Measurements from ENCODE around the gene UBA3.

The UBA3 gene

GRCh38 chr3:69097407-69098086, 17.4 kb upstream of the UBA3 start:
- DNase-seq (ENCODE audit: low read depth) = no peak

DNA sequence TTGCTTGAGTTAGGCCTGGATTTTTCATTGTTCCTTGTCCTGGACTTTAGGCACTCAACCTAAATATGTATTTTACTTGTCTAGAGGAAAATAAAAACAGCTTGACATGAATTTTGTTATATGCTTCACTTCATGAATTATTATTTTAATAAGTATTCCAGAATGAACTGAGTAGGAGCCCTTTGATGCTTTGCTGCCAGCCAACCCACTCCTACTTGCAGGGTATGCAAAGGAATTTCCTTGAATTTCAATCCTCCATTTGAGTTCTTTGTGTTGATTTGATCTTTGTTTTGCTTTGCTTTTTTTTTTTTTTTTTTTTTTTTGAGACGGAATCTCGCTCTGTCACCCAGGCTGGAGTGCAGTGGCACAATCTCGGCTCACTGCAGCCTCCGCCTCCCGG, 16.1 kb upstream of the UBA3 start:
- no peak for DNase-seq (ENCODE audit: low read depth)

- DNase-seq (ENCODE audit: low read depth) = no peak
Observed at GRCh38 chr3:69095636-69096035, 15.5 kb upstream of the UBA3 start.

DNA sequence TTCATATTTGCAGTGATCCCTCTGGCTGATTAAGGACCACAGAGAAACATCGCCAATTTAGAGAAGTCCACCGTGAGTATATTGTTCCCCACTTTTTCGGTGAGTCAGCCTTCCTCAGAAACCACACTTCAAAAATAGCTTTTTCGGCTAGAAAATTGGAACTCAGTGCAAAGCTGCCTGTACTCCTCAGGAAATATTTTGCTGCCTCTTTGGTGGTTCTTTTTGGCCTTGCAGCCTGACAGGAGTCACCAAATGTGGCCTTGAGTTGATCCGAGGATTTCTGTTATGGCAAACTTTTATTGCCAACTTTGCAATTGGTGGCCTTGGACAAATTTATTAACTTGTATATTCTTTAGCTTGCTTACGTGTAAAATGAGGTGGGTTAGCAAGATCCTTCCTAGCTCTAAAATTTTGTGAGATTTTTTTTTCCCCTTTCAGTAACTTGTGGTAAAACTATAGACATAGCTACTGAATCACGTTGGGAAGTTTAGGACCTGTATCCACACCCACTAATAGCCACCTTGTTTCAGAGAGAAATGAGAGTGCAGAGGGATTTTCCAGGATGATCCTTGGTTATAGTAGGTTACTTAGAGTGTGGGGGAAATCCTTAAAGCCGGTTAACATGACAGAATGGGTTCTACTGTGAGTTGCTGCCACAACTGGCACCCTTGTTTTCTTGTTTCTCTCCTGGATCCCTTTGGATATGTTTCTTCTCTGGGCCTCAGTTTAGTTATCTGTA, 14.5 kb upstream of the UBA3 start:
- no peak for DNase-seq (ENCODE audit: low read depth)

GRCh38 chr3:69092030-69092516, 11.9 kb upstream of the UBA3 start:
- DNase-seq (ENCODE audit: low read depth) = peak; percentile 46

DNA sequence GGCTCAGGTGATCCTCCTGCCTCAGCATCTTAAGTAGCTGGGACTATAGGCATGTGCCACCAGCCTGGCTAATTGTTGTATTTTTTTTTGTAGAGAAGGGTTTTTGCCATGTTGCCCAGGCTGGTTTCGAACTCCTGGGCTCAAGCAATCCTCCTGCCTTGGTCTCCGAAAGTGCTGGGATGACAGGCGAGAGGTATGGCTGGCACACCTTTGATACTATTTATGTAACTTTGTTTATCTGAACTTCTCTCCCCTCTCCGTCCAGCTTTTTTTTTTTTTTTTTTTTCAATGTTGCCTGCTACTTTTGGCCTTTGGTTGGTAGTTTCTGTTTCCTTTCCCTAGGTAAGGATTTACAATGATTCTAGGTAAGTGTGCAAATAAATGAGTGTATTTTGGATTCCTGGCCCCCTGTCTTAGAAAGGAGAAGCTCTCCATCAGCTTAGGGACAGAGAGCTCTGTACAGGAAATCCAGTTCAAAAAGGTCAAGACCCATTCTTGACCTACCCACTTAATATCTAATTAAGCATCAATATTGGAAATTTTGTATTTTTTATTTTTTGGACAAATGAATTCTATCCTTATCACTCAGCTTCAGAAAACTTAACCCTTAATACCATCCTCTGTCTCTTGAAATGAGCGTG, 11.3 kb upstream of the UBA3 start:
- DNase-seq (ENCODE audit: low read depth) = no peak

DNA sequence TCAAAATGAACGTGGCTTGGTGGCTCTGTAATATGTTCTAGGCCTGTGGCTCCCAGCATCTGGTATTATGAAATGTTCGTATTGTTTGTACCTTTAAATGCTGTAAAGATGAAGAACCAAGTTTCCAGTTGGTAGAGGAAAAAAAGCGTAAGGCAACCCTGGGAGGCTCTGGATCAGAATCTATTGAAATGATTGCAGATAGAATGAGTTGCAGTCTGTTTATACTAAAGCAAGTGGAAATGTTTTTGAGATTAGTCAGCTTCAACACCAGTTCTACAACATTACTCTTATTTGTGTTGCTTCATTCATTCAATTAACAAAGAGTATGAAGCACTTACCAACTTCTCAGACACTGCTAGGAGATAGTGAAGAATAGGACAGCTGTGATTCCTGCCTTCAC, 9.9 kb upstream of the UBA3 start:
- DNase-seq (ENCODE audit: low read depth) = peak; percentile 89

DNA sequence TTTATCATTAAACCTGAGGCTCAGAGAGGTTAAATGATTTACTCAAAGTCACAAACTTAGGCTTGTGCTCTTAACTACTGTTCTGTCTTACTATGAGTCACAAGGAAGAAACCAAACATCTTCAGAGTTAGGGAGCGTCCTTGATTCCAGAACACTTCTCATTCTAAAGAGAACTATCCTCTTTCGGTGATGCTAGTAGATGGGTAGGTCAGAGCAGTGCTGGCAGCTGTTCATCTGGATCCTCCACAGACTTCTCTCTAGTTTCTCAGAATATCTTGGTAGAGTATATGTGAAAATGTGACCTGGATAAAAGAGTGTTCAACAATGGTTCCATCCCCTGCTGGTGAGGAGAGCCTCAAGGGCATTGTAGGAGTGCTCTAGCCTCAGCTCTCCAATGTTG, 7.9 kb upstream of the UBA3 start:
- peak; percentile 54 for DNase-seq (ENCODE audit: low read depth)

- DNase-seq (ENCODE audit: low read depth) = no peak
Observed at GRCh38 chr3:69087030-69087791, 7.0 kb upstream of the UBA3 start.

GRCh38 chr3:69085833-69086722, 5.9 kb upstream of the UBA3 start:
- DNase-seq (ENCODE audit: low read depth) = peak; percentile 97

DNA sequence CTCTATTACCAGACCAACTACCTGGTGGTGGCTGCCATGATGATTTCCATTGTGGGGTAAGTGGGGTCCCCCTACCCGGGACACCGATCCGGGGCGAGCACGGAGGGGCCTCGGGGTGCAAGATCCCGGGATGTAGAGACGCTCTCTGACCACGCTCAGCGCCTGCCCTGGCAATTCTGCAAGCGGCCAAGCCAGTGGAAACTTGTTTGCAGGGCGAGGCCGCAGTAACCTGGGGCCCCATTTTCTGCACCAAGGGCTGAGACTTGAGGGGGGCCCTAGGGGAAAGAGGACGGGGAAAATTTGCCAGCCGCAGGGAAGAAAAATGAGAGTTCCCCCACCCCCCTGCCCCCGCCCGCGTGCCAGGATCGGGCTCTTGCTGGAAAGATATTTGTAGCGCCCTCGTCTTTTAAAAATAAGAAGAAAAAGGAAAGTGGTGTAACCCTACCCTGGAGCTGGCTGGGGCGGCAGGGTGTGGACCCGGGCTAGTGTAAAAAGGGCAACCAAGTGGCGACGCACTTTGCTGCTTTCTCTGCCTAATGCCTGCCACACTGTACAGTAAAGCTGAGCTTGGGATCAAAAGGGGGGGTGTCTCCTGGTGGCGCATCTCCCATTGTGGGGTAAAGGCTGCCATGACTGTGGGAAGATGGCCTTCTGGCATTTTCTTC, 5.1 kb upstream of the UBA3 start:
- peak; percentile 54 for DNase-seq (ENCODE audit: low read depth)

DNA sequence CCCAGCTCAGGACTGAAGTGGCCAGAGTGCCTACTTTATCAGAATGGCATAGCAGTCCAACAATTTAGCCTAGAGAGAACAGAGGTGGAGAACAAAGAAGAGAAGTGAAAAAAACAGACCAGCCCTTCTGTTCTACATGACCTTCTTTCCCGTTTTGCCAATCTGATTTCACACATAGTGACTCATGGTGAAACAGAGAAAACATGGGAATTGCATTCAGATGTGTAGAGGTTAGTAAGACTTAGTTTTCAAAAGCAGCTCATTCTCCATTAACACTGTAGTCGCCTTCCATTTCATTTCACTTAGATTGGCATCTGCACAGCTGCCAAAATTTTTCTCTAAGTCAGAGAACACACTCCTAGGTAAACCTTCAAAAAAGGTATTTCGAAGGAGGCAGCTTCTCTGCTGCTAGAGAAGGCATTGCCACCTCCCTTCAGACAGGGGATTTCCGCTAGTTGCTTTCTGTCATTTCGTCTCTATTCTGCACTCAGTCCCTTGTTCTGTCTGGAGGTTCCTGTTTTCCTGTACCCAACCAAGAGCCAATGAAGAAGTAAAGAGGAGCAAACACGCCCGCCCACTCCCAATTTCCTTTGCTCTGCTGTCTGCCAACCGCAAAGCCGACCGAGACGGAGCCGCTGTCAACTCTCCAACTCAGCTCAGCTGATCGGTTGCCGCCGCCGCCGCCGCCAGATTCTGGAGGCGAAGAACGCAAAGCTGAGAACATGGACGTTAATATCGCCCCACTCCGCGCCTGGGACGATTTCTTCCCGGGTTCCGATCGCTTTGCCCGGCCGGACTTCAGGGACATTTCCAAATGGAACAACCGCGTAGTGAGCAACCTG, 4.4 kb upstream of the UBA3 start, which contains the start of gene ARL6IP5:
TSS of gene ARL6IP5 (plus strand) at position 612 of the 842 bp plus-strand sequence. CDS start at position 723, 111 bp downstream.
- peak; percentile 95 for DNase-seq (ENCODE audit: low read depth)

DNA sequence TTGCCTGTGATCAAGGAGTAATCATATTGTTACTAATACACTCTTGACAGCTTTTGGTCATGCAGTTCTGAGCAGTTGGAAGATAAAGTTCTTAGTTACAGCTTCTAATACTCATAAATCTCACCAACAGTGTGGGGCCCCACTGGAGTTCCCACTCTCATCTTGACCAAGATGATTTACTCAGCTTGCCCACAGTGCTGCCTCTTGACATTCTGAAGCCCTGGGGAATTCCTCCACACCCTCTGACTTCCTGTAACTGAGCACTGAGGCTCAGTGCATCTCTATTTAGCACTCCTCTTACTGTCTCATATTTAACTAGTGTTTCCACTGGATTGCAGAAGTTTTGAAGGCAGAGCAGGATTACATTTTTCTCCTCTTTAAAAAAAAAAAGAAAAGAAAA, 2.6 kb upstream of the UBA3 start:
- DNase-seq (ENCODE audit: low read depth) = peak; percentile 84

GRCh38 chr3:69082361-69082760, 2.2 kb upstream of the UBA3 start:
- DNase-seq (ENCODE audit: low read depth) = no peak

DNA sequence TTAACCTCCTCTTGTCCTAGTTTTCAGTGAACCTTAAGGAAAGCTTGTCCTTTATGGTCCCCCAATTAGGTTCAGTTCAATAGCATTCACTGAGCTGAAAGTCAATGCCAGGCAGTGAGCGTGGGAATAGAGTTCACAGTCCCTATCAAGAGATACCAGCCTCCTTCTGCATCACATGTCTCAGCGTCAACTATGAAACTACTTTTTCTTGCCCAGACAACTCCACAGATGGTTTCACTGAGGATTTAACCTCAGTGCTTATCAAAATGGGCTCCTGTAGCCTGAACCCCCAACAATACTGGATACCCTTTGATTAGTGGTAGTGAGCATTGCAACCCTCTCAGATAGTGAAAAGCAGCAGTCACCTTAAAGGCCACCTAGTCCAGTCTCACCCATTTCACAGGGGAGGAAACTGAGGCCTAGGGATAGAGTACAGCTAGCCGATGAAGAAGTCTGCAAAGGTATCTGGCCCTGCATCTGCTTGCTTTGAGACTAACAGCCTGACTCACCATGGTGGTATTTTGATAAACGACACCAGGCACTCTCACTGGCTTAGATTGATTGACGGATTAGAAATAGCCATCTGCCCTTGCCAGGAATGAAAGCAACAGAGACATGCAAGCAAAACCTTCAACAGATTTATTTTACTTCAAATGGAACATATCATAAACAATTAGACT, 1.6 kb upstream of the UBA3 start:
- no peak for DNase-seq (ENCODE audit: low read depth)

DNA sequence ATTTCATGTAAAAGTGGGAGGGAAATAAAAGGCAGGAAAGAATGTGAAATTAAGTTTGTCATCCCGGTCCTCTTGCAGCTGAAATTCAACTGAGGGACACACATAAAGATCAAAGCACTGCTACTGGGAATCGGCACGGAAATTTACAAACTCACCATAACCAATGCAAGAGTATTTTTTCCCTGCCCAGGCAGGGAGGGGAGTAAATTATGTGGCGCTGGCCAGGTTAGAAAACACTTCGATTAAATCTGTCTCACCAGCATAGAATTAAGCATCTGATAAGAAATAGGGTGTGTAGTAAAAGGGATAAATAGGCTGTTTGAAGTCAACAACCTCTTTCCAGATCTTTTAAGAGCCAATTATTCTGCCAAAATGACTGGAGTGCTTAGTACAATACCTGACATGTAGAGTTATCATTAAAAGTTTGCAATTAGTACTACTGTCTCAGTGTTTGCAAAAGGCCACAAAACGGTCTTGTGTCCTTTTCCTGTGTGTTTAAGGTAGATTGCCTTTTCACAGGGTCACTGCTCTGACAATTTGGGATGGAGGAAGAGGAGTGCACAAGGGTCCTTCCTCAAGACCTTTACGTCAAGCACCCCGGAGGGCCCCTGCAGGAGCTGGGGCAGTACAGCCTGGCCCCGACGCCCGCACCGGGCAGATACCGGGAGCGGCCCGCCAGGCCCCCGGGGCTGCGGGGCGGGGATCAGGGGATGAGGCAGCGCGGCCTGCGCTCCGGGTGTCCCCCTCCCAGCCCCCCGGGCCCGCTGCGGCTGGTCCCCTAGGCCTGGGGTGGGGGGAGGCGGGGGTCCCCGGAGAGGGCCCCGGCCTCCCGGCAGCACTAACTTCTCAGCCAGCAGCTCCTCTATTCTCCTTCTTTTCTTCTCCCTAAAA, 651 bp downstream of the UBA3 start:
- DNase-seq (ENCODE audit: low read depth) = no peak

GRCh38 chr3:69072928-69073327, 7.2 kb downstream of the UBA3 start:
- DNase-seq (ENCODE audit: low read depth) = no peak

- no peak for DNase-seq (ENCODE audit: low read depth)
Observed at GRCh38 chr3:69066121-69066520, 14.0 kb downstream of the UBA3 start.

Measured in fibroblast of gingiva (primary cell).